ENCODE data around the gene TENT5D.
"Not testable (repeated sequence)": the region's sequence is repeated elsewhere in the genome, so short reads cannot be mapped to it uniquely, and the experiment has no call there.

Gene TENT5D
- 0 reads per million in 2 donors for total RNA-seq

DNA sequence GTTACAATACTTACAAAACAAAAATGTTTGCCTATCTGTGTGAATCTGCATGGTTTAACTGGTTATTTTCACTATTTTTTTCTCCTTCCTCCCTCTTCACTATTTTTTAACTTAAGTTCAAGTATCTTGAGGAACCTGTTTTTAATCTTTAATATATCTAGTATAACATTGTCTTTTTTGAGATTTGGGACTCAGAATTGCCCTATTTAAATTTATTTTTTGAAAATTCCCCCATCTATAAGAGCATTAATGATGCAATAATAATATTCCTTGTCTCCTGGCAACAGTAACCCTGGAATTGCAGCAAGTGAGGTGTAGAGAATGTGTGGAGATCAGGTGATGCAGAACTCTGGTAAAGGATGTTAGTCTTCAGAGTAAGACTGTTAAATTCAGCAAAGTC lies at the start of gene TENT5D:
TSS of gene TENT5D (plus strand) at position 301 of the 400 bp plus-strand sequence. CDS start 22,093 bp downstream, outside the sequence.
- DNase-seq = no peak

DNA sequence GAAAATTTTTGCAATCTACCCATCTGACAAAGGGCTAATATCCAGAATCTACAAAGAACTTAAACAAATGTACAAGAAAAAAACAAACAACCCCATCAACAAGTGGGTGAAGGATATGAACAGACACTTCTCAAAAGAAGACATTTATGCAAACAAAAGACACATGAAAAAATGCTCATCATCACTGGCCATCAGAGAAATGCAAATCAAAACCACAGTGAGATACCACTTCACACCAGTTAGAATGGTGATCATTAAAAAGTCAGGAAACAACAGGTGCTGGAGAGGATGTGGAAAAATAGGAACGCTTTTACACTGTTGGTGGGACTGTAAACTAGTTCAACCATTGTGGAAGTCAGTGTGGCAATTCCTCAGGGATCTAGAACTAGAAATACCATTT lies 34.6 kb upstream of the TENT5D start:
- not testable (repeated sequence) for DNase-seq

DNA sequence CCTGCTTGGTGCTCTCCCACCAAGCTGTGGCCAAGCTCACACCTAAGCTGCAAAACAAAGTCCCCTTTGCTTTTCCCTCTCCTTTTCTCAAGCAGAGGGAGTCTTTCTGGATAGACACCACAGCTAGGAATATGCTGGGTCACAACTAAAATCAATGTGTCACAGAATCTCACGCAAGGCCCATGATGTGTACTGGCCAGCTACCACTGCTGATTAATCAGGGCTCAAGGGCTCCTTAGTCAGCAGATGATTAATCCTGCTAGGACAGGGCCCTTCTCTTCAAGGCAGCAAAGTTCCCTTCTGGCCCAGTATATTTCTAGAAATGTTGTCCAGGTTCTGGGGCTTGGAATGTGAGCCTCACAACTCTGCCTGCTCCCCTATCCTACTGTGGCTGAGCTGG lies 32.0 kb upstream of the TENT5D start:
- no peak for DNase-seq

DNA sequence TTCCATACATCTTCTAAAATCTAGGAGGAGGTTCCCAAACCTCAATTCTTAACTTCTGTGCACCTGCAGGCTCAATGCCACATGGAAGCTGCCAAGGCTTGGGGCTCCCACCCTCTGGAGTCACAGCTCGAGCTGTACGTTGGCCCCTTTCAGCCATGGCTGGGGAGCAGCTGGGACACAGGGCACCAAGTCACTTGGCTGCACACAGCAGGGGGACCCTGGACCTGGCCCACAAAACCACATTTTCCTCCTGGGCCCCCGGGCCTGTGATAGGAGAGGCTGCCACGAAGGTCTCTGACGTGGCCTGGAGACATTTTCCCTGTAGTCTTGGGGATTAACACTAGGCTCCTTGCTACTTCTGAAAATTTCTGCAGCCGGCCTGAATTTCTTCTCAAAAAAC lies 8.2 kb upstream of the TENT5D start:
- no peak for DNase-seq

DNA sequence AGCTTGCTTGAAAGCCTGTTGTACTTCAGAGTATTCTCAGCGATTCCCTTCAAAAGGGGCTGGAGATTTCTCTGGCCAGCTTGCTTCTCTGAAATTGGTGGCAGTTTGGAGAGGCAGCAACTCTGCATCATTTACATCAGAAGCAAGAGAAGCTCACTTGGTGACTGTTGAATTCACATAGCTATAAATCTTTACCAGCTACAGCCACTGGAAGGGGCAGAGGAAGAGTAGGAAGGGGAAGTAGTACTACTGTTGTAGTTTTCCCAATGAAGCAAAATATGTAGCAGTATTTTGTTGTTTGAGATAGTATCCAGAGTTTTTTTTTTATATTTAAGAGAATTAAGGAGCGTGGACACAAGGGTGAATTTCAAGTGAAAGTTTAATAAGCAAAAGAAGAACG lies 2.8 kb downstream of the TENT5D start:
- no peak for DNase-seq

DNA sequence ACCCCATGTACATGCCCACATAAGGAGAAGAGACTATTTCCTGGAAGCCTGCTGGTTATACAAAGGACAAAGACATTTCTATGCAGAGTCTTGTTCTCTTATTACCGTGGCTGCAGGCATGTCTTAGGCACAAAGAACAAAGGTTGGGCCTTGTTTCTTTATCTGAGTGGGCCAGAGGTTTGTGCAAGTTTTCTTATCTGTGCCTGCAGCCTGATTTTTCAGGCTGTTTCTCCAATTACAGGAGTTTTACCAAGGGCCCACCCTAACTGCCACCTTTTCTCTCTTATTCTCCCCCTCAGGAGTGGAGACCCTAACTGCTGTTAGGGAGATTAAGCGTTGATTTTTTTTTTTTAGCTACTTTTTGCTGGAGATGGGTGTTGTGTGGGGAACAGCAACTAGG lies 3.5 kb downstream of the TENT5D start:
- no peak for DNase-seq

DNA sequence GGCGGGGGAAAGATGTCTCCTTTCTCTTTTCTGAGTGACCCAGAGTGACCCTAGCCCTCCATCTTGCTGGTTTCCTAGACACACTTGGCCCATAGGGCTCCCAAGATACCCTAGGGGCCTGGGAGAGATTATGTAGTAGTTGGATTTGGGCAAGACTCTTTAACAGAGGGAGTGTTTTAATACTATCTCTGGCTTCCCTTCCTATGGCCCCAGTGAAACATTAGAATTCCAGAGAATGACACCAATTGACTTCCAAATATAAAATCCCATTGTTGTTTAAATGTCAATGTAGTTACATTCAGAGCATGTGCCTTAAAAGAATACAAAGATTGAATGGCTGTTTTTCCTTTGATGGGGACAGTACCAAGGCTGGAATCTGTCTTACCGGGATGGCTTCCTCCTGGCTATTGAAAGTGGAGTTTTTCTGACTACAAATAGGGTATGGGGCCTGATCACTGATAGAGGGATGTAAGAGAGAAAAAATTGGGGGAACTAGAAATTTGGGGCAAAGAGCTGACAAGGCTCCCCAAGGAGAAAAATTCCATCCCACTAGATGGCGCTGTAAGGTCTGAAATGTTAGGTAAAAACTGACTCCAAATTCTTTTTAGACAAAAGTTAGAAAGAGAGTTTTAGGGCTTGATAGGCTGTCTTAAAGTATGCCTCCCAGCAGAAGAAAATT lies 10.7 kb downstream of the TENT5D start:
- no peak for DNase-seq

DNA sequence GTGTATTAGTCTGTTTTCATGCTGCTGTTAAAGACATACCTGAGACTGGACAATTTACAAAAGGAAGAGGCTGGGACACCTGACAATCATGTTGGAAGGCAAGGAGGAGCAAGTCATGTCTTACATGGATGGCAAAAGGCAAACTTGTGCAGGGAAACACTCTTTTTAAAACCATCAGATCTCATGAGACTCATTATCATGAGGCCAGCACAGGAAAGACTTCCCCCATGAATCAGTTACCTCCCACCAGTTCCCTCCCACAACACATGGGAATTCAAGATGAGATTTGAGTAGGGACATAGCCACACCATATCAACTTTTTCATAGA lies 11.2 kb downstream of the TENT5D start:
- no peak for DNase-seq

DNA sequence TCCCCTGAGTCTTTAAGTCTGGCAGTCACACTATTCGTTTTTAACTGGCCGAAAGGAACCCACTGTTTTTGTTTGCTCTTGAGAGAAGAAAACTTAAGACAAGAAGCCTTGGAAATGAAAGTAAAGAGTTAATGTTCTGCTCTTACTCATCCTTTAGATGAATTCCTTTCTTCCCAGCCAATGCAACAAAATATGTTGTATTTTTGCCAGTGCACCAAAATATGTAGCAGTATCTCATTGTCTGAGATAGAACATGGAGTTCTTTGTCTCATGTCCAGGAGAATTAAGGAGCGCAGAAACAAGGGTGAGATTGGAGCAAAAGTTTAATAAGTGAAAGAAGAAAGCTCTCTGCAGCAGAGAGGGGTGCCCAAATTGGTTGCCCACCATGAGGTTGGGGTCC lies 12.2 kb downstream of the TENT5D start:
- no peak for DNase-seq

DNA sequence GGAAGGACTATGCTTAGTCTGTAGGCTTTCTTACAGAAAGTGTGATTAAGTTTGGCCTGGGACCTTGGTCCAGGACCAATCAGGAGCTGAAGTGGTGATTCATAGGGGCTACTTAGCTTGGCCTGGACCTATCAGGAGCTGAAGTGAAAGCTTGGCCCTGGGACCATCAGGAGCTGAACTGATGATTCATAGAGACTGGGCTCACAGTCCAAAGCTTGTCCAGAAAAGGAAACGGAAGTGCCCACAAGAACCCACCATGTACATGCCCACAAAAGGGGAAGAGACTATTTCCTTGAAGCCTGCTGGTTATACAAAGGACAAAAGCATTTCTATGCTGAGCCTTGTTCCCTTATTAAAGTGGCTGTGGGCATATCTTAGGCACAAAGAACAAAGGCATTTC lies 12.6 kb downstream of the TENT5D start:
- DNase-seq = no peak

DNA sequence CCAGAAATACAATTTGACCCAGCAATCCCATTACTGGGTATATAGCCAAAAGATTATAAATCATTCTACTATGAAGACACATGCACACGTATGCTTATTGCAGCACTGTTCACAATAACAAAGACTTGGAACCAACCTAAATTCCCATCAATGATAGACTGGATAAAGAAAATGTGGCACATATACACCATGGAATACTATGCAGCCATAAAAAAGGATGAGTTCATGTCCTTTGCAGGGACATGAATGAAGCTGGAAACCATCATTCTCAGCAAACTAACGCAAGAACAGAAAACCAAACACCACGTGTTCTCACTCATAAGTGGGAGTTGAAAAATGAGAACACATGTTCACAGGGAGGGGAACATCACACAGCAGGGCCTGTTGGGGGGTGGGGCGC lies 47.9 kb downstream of the TENT5D start:
- not testable (repeated sequence) for DNase-seq

DNA sequence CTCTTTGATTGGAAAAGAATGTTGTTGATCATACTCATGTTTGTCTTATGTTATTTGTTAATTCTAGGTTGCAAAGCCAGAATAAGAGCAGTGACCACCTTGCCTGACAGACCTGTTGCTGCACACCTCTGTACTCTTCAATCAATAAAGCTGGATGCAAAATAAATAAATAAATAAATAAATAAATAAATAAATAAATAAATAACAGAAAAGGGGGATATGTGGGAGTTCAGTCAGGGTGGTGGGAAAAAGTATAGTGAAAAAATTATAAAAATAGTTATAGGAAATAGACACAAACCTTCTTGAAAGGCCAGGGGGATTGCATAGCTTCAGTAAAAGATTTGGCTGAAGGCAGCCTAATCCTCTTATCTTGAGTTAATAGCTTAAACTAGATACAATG lies 51.3 kb downstream of the TENT5D start:
- DNase-seq = no peak

DNA sequence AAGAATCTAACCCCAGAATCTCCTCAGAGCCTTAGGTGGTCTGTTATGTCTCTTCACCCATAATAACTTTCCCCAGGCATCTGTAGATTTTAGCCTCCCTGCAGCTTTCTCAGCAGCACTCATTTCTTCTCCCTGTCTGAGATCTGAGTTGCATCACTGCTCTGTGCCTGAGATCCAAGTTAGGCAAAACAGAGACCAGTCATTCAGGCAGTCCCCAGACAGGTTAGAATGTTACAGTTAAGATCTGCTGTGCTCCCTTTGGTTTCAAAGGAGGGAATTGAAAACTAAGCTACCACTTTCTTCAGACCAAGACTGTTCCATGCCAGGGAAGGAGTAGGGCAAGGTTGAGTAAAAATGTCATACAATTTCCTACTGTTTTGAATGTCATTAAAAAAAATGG lies 65.3 kb downstream of the TENT5D start:
- DNase-seq = no peak

DNA sequence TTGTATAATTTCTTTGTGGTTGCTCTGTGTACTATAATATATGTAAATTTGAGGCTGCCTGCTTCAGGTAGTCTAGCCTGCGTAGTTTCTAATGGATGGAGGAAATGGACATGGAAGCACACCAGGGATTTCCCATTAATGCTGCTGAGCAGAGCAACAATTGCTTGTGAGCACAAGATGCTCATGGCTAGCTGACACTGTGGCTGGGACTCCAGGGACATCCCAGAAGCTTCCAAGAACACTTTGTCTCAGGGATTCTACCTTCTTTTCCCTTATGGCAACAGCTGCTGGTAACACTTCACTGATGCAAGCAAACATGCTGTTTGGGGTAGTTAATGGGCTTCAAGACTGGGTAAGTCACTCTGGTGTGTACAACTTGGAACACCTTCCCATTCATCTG lies 66.1 kb downstream of the TENT5D start:
- no peak for DNase-seq

DNA sequence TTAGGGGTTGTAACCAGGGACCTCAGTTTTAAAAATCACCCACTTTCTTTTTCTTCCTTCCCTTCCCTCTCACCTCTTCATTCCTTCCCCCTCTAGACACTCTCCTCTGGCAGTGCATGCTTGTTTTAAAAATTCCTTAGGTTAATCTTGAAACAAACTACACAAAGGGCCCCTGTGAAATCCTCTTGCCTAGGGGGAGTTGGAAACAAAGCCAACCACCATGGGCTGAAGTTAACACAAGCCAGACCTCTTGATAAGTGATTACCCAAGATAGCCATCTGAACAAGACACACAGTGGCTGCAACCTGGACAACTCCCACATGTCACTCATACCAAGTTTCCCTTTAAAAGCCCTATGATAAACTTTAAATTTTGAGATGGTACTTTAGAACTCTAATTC lies 68.9 kb downstream of the TENT5D start:
- no peak for DNase-seq

Data from activated gamma-delta T cell (primary cell).